NCI-H82 treated with DMSO at 0.1 percent for 48 hours (cell line): ENCODE measurements around the gene ERGIC3.
A peak's percentile ranks its signal among the peaks of the same experiment; 100 is the strongest.
"Not testable (repeated sequence)": the region's sequence is repeated elsewhere in the genome, so short reads cannot be mapped to it uniquely, and the experiment has no call there.

Experiments used
- DNase-seq: peaks from one replicate; lab custom pipeline; 2025; ENCODE audit not compliant: unreplicated experiment; lab: John Stamatoyannopoulos, UW

ERGIC3 gene

GRCh38 chr20:35517767-35518166, 24.1 kb upstream of the ERGIC3 start:
- not testable (repeated sequence) for DNase-seq

GRCh38 chr20:35518955-35519354, 22.9 kb upstream of the ERGIC3 start:
- DNase-seq, result no peak

- DNase-seq, result no peak
Measured at GRCh38 chr20:35523298-35523888, 18.5 kb upstream of the ERGIC3 start.

- no peak for DNase-seq
Measured at GRCh38 chr20:35525639-35526038, 16.2 kb upstream of the ERGIC3 start.

- no peak for DNase-seq
Measured at GRCh38 chr20:35527122-35527769, 14.6 kb upstream of the ERGIC3 start.

- no peak for DNase-seq
Measured at GRCh38 chr20:35529552-35529951, 12.3 kb upstream of the ERGIC3 start, which contains the start of gene C20orf173. Gene C20orf173, minus strand, starts transcription at chr20:35529652. Its CDS starts 279 bp downstream, at chr20:35529373.

GRCh38 chr20:35539756-35540212, 2.1 kb upstream of the ERGIC3 start:
- peak; percentile 85 for DNase-seq

GRCh38 chr20:35541118-35541782, 628 bp upstream of the ERGIC3 start:
- DNase-seq, result no peak

GRCh38 chr20:35542990-35543389, 1.1 kb downstream of the ERGIC3 start:
- DNase-seq, result no peak

- DNase-seq, result no peak
Measured at GRCh38 chr20:35544436-35544835, 2.6 kb downstream of the ERGIC3 start.

GRCh38 chr20:35544941-35545340, 3.1 kb downstream of the ERGIC3 start:
- DNase-seq, result not testable (repeated sequence)

- no peak for DNase-seq
Measured at GRCh38 chr20:35546127-35546526, 4.2 kb downstream of the ERGIC3 start.

GRCh38 chr20:35547329-35547728, 5.5 kb downstream of the ERGIC3 start:
- peak; percentile 84 for DNase-seq

GRCh38 chr20:35551503-35551902, 9.6 kb downstream of the ERGIC3 start:
- no peak for DNase-seq

GRCh38 chr20:35552914-35553313, 11.0 kb downstream of the ERGIC3 start:
- no peak for DNase-seq

- DNase-seq, result not testable (repeated sequence)
Measured at GRCh38 chr20:35555461-35555860, 13.6 kb downstream of the ERGIC3 start.

- no peak for DNase-seq
Measured at GRCh38 chr20:35555951-35556645, 14.2 kb downstream of the ERGIC3 start.

GRCh38 chr20:35556871-35557270, 15.0 kb downstream of the ERGIC3 start:
- DNase-seq, result no peak

GRCh38 chr20:35558451-35558850, 16.6 kb downstream of the ERGIC3 start:
- DNase-seq, result no peak

- no peak for DNase-seq
Measured at GRCh38 chr20:35559042-35559693, 17.3 kb downstream of the ERGIC3 start.

- DNase-seq, result no peak
Measured at GRCh38 chr20:35560105-35560511, 18.2 kb downstream of the ERGIC3 start.
